SJCRH30 (cell line): Measurements from ENCODE around the gene GNGT2. TPM values are rescaled to one million over a fixed set of nuclear protein-coding genes. Genes with fewer than 3 reads are reported as not detected.

Source experiments
- DNase-seq, 2 experiments: peaks; one replicate each; pipeline ENCODE4 v3.0.0-alpha.2; 2015 to 2020
- H3K27ac ChIP-seq: fragments of 250-450 bp; sonication (Bioruptor Pico); 2 replicates; pipeline ENCODE4 v1.5.1; 2020; ENCODE audit warnings: mild to moderate bottlenecking, moderate library complexity
- H3K27me3 ChIP-seq: fragments of 250-450 bp; sonication (Bioruptor Pico); 2 replicates; pipeline ENCODE4 v1.5.1; 2020; ENCODE audit warnings: mild to moderate bottlenecking, moderate library complexity
- H3K36me3 ChIP-seq: fragments of 250-450 bp; sonication (Bioruptor Pico); 2 replicates; pipeline ENCODE4 v1.5.1; 2020; ENCODE audit warnings: mild to moderate bottlenecking, moderate library complexity
- H3K4me1 ChIP-seq: fragments of 250-450 bp; sonication (Bioruptor Pico); 2 replicates; pipeline ENCODE4 v1.5.1; 2020; ENCODE audit warnings: mild to moderate bottlenecking, moderate library complexity
- H3K4me3 ChIP-seq: fragments of 250-450 bp; sonication (Bioruptor Pico); 2 replicates; pipeline ENCODE4 v1.5.1; 2020; ENCODE audit warnings: mild to moderate bottlenecking, moderate library complexity
- H3K9me3 ChIP-seq: fragments of 250-450 bp; sonication (Bioruptor Pico); replicated peaks from 2 replicates; pipeline ENCODE4 v1.5.1; 2020; ENCODE audit warnings: mild to moderate bottlenecking, moderate library complexity
- total RNA-seq: library from RNA; depleted of rRNA; stranded (reverse); fragments of >200 nt; shearing (Covaris generic); gene quantifications from 2 replicates; pipeline ENCODE4 v1.2.3, GENCODE V29; 2014

Gene GNGT2
- total RNA-seq, 1 experiment from 2014 or later, result 5.3 TPM

GRCh38 chr17:49223517-49224197 is 13.3 kb upstream of the GNGT2 start:
- H3K27me3 ChIP-seq, result no peaks in the 10 kb centered on the region
- peak; percentile 18 to 48 for DNase-seq

DNA sequence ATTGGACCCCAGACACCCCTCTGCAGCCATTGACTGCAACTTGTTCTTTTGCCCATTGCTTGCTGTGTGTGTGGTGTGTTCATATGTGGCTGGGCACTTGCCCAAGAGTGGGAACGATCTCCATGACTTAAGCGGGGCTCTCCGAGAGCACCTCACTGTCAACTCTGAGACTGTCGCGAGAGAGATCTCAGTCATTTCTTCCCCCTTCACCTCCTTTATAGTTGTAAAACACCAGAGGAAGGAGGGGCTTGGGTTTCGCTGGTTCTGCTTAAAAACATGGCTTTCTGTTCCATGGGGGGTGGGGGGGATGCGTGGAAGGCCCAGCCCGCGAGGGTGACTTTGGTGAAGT is 12.8 kb upstream of the GNGT2 start:
- Histone ChIP-seq H3K9me3 (no peaks in the 10 kb centered on the region), H3K27me3 (no peaks in the 10 kb centered on the region), H3K36me3 (no peaks in the 10 kb centered on the region), H3K4me3 (no peak overlapping the region), H3K4me1 (no peaks in the 10 kb centered on the region), H3K27ac (no peak overlapping the region)
- no peak for DNase-seq

More at GRCh38 chr17:49223517-49224197, 13.3 kb upstream of the GNGT2 start:
- H3K4me1 ChIP-seq, result no peaks in the 10 kb centered on the region
- H3K36me3 ChIP-seq, result no peaks in the 10 kb centered on the region
- no peaks in the 10 kb centered on the region for H3K9me3 ChIP-seq
- H3K4me3 ChIP-seq, result no peak overlapping the region
- H3K27ac ChIP-seq, result no peak overlapping the region

- DNase-seq, result no peak
- no peaks in the 10 kb centered on the region for H3K27me3 ChIP-seq
- H3K9me3 ChIP-seq, result no peaks in the 10 kb centered on the region
- H3K4me3 ChIP-seq, result no peak overlapping the region
- H3K27ac ChIP-seq, result no peak overlapping the region
- no peaks in the 10 kb centered on the region for H3K4me1 ChIP-seq
- no peaks in the 10 kb centered on the region for H3K36me3 ChIP-seq
Observed at GRCh38 chr17:49219987-49220386, 9.6 kb upstream of the GNGT2 start.

GRCh38 chr17:49218941-49219913 is 8.9 kb upstream of the GNGT2 start:
- Histone ChIP-seq H3K36me3 (no peaks in the 10 kb centered on the region), H3K4me3 (no peak overlapping the region), H3K27ac (no peak overlapping the region), H3K4me1 (no peaks in the 10 kb centered on the region), H3K9me3 (no peaks in the 10 kb centered on the region), H3K27me3 (no peaks in the 10 kb centered on the region)
- DNase-seq, result no peak

DNA sequence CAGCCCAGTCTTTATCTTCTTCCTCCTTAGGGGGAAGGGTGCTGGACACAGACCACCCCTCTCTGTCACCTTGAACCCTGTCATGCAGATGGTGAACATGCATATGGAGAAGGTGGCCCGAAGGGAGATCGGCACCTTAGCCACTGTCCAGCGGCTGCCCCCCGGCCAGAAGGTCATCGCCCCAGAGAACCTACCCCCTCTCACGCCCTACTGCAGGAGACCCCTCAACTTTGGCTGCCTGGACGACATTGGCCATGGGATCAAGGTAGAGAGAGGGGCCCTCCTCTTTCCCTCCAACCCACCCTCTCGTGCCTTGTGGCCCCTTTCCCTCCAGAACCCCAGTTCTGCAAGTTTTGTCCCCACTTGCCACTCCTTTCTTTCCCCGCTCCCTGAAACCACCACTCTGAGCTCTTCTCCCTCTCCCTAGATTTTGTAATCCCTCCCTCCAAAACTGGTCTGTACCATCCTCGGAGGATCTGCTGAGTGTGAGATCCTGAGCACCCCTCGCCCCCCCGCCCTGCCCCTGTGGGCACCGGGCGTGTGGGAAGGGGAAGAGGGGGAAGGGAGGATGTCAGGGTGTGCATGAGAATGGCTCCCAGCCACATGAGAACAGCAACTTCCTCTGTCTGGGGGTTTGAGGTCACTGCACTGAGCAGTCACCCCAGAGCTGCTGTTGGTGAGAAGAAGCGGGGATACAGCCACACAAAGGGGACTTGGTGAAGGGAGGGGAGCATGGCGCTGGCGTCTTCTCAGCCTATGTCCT is 7.5 kb upstream of the GNGT2 start:
- no peaks in the 10 kb centered on the region for H3K27me3 ChIP-seq
- H3K9me3 ChIP-seq, result no peaks in the 10 kb centered on the region
- no peak overlapping the region for H3K4me3 ChIP-seq
- DNase-seq, result no peak
- H3K27ac ChIP-seq, result no peak overlapping the region
- no peaks in the 10 kb centered on the region for H3K4me1 ChIP-seq
- no peaks in the 10 kb centered on the region for H3K36me3 ChIP-seq

DNA sequence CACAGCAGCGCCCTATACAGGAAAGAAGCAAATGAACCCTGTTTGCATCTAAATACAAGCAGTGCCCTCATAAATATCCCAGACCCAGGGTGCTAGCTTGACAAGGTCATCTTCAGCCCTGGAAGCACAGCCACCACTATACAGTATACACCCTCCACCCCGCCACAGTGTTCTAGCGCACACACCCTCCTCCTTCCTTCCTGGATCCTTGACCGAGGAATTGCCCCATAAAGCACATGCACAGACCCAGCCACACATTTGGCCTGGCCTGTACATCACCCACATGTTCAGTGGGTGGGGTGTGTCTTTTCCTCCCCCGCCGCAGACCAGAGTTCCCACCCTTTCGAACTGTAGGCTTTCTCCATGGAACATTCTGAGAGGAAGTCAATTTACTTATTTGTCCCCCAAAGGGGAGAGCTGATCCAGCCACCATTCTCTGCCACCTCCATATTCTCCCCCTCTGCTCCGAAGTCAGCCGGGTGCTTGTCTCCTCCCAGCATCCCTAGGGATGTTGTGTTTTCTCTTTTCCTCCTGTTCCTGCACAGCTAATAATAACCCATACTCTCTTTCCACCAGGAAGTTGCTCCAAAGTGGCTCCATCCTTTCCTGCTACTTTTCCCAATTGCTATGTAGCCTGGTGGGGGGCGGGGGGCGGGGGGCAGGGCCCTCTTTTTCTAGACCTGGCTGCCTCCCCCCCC is 6.7 kb upstream of the GNGT2 start:
- no peak for DNase-seq
- Histone ChIP-seq H3K36me3 (no peaks in the 10 kb centered on the region), H3K9me3 (no peaks in the 10 kb centered on the region), H3K4me3 (no peak overlapping the region), H3K4me1 (no peaks in the 10 kb centered on the region), H3K27me3 (no peaks in the 10 kb centered on the region), H3K27ac (no peak overlapping the region)

DNA sequence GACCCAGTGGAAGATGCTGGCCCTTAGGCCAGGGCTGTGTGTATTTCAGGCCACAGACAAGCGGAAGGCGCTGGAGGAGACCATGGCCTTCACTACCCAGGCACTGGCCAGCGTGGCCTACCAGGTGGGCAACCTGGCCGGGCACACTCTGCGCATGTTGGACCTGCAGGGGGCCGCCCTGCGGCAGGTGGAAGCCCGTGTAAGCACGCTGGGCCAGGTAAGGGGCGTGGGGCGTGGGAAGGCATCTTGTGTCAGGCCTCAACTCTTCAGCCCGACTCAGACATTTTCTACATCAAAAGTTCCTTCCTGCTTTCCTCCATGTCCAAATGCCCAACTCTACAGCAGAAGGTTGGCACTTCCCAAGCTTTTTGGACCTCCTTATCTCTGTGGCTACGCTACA is 6.1 kb upstream of the GNGT2 start:
- no peaks in the 10 kb centered on the region for H3K9me3 ChIP-seq
- no peak overlapping the region for H3K4me3 ChIP-seq
- no peaks in the 10 kb centered on the region for H3K4me1 ChIP-seq
- no peaks in the 10 kb centered on the region for H3K27me3 ChIP-seq
- no peaks in the 10 kb centered on the region for H3K36me3 ChIP-seq
- no peak overlapping the region for H3K27ac ChIP-seq
- DNase-seq, result no peak

- Histone ChIP-seq H3K36me3 (no peaks in the 10 kb centered on the region), H3K4me1 (peaks cover 3% of the 10 kb centered on the region), H3K27me3 (no peaks in the 10 kb centered on the region), H3K27ac (no peak overlapping the region), H3K4me3 (no peak overlapping the region), H3K9me3 (no peaks in the 10 kb centered on the region)
- DNase-seq, result no peak
Observed at GRCh38 chr17:49214676-49215360, 4.4 kb upstream of the GNGT2 start.

- H3K4me3 ChIP-seq, result no peak overlapping the region
- no peaks in the 10 kb centered on the region for H3K9me3 ChIP-seq
- no peaks in the 10 kb centered on the region for H3K36me3 ChIP-seq
- no peak for DNase-seq
- no peak overlapping the region for H3K27ac ChIP-seq
- H3K27me3 ChIP-seq, result no peaks in the 10 kb centered on the region
- peaks cover 10% of the 10 kb centered on the region for H3K4me1 ChIP-seq
Observed at GRCh38 chr17:49213847-49214246, 3.5 kb upstream of the GNGT2 start.

DNA sequence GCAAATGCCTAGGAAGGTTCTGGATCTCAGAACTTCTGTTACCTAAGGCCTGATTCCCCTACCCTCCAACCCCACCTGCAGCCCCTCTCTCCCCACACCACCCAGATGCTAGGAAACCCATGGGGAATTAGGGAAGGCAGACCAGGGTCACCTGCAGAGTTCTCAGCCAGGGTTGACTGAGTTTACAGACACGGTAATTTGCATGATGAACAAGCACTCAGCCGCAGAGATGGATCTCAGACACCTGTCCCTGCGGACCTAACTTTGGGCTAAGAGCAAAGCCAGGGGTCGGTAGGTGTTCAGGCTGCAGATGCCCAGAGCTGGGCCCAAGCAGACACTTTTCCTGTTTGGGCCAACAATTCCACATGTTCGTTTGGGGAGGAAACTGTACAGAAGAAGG is 3.0 kb upstream of the GNGT2 start:
- H3K4me3 ChIP-seq, result no peak overlapping the region
- DNase-seq, result no peak
- H3K36me3 ChIP-seq, result no peaks in the 10 kb centered on the region
- peaks cover 10% of the 10 kb centered on the region for H3K4me1 ChIP-seq
- no peak overlapping the region for H3K27ac ChIP-seq
- no peaks in the 10 kb centered on the region for H3K27me3 ChIP-seq
- H3K9me3 ChIP-seq, result no peaks in the 10 kb centered on the region

DNA sequence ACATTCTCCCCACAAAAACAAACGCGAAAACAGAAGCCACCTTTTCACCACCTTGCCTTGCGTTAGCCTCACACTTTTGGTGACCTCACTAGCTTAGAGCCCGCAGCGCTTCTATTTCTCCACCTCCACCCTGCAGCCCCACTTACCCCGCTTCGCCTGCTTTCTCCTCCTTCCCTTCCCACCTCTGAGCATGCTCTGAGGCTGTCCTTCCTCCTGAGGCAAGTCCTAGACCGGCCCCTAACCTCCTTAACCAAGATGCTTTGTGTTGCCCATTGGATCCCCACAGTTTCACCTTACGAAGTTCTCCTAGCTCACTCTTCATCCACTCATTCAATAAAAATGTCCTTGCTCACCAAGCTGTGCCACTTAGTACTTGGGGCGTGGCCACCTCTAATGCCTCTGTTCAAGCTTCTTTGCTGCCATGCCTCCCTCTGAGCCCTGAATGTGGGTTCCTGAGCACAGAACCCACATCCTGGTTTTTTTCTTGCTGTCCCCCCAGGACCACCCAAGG is 1.3 kb downstream of the GNGT2 start:
- H3K4me3 ChIP-seq, result peak overlapping the region; percentile 53
- H3K27me3 ChIP-seq, result no peaks in the 10 kb centered on the region
- no peak for DNase-seq
- peaks cover 10% of the 10 kb centered on the region for H3K4me1 ChIP-seq
- H3K36me3 ChIP-seq, result no peaks in the 10 kb centered on the region
- no peak overlapping the region for H3K27ac ChIP-seq
- H3K9me3 ChIP-seq, result no peaks in the 10 kb centered on the region

- no peak overlapping the region for H3K27ac ChIP-seq
- no peak for DNase-seq
- no peaks in the 10 kb centered on the region; the same call in 1 of the 2 replicates for H3K27me3 ChIP-seq
Observed at GRCh38 chr17:49204516-49204915, 5.9 kb downstream of the GNGT2 start.

GRCh38 chr17:49203796-49204195 is 6.6 kb downstream of the GNGT2 start:
- H3K4me3 ChIP-seq, result no peak overlapping the region
- DNase-seq, result no peak

More at GRCh38 chr17:49204516-49204915, 5.9 kb downstream of the GNGT2 start:
- Histone ChIP-seq H3K9me3 (no peaks in the 10 kb centered on the region), H3K36me3 (no peaks in the 10 kb centered on the region), H3K4me3 (no peak overlapping the region), H3K4me1 (peaks cover 5% of the 10 kb centered on the region)

GRCh38 chr17:49201481-49201927 is 8.9 kb downstream of the GNGT2 start:
- no peaks in the 10 kb centered on the region for H3K9me3 ChIP-seq
- no peak overlapping the region for H3K27ac ChIP-seq
- H3K4me3 ChIP-seq, result no peak overlapping the region
- DNase-seq, result no peak
- no peaks in the 10 kb centered on the region for H3K4me1 ChIP-seq
- no peaks in the 10 kb centered on the region for H3K36me3 ChIP-seq
- no peaks in the 10 kb centered on the region; the same call in 1 of the 2 replicates for H3K27me3 ChIP-seq

More at GRCh38 chr17:49203796-49204195, 6.6 kb downstream of the GNGT2 start:
- Histone ChIP-seq H3K4me1 (no peaks in the 10 kb centered on the region), H3K27me3 (no peaks in the 10 kb centered on the region; the same call in 1 of the 2 replicates), H3K27ac (no peak overlapping the region), H3K9me3 (no peaks in the 10 kb centered on the region), H3K36me3 (no peaks in the 10 kb centered on the region)
